GM18508 (cell line): Measurements from ENCODE around the gene ZBTB42.

Source experiments
- ATAC-seq: cut with Tn5 transposase; IDR thresholded peaks from one replicate; pipeline ENCODE4 v1.9.1; 2021; ENCODE audit warnings: moderate number of reproducible peaks; ENCODE audit not compliant: insufficient read depth, unreplicated experiment

The ZBTB42 gene

DNA sequence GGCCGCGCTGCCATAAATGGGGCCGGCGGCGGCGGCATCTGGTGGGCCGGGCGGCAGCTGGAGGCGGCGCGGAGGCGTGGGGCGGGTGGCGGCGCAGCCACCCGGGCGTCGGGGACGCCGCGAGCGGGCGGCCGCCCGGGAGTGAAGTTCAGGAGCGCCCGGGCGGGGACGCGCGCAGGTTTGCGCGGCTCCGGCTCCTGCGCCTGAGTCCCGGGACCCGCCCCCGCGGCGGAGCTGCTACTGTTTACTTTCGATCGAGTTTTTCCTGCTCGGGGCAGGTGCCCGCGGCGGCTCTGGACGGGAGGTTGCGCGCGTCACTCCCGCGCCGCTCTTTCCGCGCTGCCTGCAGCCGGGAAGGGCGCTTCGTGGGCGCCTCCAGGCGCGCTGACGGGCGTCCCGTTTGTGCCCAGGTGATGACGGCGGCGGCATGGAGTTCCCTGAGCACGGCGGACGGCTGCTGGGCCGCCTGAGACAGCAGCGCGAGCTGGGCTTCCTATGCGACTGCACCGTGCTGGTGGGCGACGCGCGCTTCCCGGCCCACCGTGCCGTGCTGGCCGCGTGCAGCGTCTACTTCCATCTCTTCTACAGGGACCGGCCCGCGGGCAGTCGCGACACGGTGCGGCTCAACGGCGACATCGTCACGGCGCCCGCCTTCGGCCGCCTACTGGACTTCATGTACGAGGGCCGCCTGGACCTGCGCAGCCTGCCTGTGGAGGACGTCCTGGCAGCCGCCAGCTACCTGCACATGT is at the start of gene ZBTB42:
Gene ZBTB42, plus strand, starts transcription at position 331 of the 749 bp plus-strand sequence. Its CDS starts 97 bp downstream, at position 428.
- ATAC-seq = no peak

DNA sequence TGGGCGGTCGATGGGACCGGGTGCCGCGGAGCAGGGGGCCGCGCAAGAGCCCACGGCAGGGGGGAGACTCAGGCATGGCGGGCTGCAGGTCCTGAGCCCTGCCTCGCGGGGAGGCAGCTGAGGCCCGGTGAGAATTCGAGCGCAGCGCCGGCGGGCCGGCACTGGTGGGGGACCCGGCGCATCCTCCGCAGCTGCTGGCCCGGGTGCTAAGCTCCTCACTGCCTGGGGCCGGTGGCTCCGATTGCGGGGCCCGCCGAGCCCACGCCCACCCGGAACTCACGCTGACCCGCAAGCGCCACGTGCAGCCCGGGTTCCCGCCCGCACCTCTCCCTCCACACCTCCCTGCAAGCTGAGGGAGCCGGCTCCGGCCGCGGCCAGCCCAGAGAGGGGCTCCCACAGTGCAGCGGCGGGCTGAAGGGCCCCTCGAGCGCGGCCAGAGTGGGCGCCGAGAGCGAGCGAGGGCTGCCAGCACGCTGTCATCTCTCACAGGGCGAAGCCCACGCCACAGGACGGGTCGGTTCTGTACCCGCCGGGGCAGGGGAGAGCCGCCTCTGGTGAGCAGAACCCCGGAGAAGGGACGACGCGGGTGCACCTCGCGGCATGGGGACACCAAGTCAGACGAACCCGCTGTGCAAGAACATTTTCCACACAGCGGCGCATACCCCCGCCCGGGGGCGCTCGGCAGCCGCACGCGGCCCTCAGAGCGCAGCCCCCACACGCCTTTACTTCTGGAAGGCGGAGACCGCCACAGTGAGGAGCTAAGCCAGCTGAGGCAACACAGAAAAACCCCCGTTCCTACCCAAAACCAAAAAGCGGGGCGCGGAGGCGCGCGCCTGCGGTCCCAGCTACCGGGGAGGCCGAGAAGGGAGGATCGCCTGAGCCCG is 49.1 kb upstream of the ZBTB42 start:
- no peak for ATAC-seq

DNA sequence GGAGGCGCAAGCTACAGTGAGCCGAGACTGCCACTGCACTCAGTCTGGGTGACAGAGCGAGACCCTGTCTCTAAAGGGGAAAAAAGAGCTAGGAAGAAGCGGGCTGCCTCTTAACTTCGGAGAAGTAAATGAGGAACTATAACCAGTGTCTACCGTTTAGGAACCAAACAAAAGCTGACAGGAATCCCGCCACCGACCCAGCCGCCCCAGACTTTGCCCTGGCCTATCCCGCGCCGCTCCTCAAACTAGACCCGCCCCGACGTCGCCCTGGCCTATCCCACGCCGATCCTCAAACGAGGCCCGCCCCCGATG is 48.5 kb upstream of the ZBTB42 start:
- peak; percentile 39 for ATAC-seq

DNA sequence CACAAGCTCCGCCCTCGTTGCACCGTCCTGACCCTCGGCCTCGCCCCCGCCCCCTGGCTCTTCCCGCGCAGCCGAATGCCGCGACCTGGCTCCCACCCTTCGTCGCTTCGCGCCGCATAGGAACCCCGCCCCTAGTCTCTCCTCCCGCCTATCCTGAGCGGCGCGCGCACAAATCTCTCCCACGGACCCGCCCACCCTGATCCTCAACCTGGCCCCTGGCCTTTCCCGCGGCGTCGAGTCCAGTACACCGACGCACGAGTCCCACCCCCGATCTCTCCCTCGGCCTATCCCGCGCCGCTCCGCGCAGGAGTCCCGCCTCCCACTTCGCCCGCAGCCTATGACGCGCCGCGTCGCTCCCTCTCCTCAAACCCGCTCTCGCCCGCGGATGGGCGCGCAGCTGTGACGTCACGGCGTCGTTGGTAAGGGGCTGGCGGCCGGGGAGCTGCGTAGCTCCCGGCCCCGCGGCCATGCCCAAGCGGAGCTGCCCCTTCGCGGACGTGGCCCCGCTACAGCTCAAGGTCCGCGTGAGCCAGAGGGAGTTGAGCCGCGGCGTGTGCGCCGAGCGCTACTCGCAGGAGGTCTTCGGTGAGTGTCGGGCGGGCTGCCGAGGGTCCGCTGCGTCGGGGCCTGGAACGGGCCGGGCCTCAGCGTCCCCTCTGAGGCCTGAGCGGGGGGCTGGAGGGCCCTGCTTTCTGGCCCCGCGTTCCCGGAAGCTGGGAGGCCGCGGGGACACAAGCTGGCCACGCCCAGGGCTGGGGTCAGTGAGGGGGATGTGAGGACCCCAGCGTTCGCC is 48.0 kb upstream of the ZBTB42 start, which contains the start of gene SIVA1:
Gene SIVA1, plus strand, starts transcription at position 413 of the 793 bp plus-strand sequence. Its CDS starts 55 bp downstream, at position 468.
- peak; percentile 71 for ATAC-seq

DNA sequence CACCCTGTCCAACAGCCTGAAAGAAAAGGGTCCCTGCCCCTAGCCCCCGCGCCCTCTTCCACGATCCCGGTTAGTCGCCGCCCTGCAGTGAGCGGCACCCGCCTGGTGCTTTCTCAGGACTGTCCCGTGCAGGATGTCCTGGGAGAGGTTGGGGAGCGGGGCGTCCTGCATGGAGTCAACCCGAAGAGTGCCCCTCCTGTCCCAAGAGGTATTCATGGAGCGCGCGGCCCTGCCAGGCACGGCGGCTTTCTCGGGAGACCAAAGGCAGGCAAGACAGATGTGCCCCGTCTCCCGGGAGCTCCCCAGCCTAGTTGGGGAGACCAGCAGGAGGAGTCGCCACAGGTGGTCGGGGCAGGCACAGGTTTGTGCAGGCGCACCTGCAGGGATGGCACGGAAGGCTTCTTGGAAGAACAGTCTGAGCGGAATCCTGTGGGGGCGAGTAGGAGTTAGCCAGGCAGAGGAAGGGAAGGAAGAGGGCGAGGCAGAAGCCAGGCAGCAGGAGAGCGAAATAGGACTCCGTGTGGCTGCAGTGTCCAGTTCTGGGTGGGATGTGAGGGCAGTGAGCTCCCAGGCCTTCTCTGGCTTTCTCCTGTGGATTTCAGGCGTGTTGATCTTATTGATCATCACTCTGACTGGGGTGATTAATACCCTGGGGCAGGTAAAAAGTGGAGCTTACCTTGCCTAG is 47.2 kb upstream of the ZBTB42 start:
- no peak for ATAC-seq

DNA sequence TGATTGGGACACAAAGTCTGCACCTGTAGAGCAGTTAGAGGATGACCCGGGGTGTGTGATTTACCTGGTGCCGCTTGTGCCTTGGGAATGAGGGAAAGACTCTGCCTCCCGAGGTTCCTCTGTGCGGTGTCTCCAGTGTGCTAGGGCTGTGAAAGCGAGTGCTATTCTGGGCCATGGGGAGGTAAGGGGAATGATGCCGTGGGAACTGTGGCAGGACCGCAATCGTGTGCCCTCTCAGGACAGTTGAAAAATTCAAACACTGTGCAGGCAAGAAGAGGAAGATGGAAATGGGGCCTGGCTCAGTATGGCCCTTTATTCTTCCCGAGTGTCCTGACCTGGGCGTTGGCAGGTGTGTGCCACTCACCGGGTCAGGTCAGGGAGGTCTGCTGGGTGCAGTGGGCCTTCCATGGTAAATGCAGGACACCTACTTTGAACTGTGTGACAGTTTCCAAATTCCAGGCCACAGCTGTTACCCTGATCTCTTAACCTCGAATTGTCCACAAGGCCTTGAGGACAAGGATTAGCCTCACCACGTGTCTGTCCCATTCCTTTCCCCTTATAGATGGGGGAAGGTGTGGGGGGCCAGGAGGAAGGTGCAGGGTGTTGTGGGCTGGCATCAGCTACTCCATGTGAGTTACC is 46.6 kb upstream of the ZBTB42 start:
- no peak for ATAC-seq

DNA sequence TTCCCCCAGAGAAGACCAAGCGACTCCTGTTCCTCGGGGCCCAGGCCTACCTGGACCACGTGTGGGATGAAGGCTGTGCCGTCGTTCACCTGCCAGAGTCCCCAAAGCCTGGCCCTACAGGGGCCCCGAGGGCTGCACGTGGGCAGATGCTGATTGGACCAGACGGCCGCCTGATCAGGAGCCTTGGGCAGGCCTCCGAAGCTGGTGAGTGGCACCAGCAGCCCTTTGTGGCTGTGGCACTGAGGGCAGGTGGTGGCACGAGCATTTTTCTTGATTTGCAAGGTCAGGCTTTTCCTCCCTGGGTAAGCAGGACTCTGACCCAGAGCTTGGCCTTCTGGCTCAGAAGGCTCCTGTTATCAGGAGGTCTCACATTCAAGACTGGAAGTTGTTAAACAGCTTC is 45.3 kb upstream of the ZBTB42 start:
- ATAC-seq = no peak

DNA sequence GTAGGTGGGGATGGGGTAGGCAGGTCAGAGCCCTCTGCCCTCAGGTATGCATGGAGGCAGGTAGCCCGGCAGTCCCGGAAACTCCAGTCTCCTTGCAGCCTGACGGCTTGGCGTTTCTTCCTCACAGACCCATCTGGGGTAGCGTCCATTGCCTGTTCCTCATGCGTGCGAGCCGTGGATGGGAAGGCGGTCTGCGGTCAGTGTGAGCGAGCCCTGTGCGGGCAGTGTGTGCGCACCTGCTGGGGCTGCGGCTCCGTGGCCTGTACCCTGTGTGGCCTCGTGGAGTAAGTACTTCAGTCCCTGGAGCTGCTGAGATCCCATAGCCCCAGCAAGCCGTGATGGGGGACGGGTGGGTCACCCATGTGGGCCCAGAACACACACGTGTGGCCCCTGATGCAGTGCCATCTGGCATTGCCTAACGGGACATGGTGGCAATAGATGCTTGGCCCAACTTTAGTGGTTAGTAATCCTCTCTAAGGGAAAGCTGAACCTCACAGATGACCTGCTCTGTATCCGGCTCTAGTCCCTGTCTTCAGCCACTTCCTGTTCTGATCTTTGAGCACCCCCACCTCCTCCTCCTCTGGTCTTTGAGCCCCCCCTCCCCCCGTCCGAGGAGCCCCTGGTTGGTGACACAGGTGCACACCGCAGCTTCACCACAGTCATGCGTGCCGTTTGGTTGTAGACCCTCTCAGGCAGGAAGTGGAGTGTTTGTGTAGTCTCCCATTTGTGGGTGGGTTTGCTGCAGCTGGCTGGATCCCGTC is 44.2 kb upstream of the ZBTB42 start:
- no peak for ATAC-seq

DNA sequence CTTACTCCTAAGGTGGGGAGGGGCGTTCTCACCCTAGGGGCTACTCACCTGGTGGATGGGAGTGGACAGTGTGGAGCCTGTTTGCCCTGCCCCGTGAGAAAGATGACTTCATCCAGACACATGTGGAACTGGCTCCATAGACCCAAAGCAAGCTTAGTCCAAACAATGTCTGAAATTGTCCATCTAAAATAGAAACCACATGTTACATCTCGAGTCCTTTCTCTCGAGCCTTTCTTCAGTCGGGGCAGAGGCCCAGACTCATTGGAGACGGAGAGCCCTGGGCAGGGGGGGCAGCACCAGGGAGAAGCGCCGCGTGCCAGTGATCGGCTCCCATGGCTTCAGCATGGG is 43.7 kb upstream of the ZBTB42 start:
- ATAC-seq = no peak

DNA sequence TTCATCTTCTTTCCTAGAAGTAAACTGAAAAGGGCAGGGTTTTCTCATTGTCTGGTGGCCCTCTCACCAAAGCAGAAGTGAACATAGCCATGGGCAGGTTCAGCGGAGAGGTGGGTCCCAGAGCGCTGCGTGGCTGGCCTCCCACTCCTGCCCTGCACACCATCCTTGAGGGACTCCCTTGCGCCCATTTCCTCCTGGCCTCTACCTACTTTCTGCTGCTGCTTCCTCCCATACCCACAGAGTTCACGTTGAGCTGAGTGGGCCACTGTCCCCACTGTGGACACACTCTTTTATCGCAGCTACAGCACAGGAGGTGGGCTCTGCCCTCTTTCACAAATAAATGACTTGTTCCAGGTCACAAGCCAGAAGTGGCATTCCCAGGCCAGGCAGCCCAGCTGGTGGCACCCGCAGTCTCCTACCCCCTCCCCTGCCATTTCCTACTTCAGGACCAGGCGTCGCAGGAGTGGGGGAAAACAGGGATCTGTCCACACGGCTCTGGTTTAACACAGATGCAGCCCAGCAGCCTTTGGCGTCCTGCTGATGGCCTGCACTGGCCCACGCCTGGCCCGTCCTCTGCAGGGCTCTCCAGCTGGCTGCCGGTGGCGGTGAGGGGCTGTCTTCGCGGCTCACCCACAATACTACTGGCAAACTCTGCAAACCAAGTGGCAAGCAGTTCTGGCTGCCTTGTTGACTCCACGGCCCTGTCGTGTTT is 43.1 kb upstream of the ZBTB42 start:
- no peak for ATAC-seq

DNA sequence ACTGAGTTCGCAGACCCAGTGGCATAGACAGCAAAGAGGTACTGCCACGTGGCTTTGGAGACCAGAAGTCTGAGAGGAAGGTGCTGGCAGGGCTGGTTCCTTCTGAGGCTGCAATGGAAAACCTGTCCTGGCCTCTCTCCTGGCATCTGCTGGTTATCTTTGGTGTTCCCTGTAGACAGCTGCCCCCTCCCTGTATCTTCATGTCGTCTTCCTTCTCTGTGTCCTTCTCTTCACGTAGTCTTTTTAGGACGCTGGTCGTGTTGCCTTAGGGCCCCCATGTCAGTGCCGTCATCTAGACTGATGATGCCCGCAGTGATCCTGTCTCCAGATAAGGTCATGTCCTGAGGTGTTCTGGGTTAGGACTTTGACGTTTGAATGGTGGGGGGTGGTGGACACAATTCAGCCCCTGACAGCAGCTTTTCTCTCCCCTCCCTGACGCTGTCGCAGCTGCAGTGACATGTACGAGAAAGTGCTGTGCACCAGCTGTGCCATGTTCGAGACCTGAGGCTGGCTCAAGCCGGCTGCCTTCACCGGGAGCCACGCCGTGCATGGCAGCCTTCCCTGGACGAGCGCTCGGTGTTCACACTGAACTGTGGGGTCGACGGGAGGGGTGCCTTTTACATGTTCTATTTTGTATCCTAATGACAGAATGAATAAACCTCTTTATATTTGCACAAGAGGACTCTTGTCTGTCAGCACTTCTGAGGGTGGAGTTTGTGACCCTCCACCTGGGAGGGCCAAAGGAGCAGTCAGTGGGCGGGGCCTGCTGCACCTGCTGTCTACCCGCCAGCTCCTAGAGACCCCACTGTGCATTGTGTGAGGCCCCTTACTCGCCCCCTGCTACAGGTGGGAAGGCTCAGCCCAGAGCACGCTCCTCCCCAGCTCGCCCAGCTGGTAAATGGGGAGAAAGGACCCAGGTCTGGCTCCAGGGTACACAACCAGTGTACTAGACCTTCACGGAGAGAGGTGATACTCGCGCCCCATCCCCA is 41.6 kb upstream of the ZBTB42 start:
- ATAC-seq = no peak

DNA sequence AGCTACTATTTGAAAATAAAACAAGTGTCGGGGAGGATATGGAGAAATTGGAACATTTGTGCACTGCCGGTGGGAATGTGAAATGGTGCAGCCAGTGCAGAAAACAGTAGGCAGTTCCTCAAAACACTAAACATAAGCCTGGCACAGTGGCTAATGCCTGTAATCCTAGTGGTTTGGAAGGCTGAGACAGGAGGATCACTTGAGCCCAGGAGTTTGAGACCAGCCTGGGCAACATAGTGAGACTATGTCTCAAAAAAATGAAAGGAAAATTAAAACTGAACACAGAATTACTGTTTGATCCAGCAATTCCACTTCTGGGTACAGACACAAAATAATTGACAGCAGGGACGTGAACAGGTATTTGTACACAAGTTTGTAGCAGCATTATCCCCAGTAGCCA is 35.4 kb upstream of the ZBTB42 start:
- no peak for ATAC-seq

DNA sequence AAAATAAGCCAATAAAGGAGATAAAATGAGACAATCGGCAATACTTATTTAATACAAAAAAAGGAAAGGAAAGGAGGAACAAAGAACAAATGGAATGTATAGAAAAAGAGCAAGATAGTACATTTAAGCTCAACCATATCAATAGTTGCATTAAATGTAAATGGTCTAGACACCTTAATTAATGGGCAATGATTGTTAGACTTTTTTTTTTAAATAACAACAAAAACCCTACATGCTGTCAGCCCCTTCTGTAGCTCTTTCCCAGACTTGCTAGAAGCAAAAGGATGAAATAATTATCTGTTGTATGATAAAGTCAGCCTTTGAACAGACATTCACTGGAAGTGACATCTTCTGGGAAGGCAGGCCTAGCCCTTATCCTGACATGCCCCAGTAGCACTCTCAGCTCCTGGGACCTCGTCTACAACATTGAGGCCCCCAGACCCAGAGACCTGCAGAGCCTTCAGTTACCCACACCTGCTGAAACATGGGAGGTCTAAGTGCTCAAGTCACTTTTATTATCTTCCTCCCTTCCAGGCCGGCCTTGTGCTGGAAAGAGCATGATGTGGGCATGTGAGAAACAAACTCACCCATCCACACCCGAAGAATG is 34.5 kb upstream of the ZBTB42 start:
- no peak for ATAC-seq

DNA sequence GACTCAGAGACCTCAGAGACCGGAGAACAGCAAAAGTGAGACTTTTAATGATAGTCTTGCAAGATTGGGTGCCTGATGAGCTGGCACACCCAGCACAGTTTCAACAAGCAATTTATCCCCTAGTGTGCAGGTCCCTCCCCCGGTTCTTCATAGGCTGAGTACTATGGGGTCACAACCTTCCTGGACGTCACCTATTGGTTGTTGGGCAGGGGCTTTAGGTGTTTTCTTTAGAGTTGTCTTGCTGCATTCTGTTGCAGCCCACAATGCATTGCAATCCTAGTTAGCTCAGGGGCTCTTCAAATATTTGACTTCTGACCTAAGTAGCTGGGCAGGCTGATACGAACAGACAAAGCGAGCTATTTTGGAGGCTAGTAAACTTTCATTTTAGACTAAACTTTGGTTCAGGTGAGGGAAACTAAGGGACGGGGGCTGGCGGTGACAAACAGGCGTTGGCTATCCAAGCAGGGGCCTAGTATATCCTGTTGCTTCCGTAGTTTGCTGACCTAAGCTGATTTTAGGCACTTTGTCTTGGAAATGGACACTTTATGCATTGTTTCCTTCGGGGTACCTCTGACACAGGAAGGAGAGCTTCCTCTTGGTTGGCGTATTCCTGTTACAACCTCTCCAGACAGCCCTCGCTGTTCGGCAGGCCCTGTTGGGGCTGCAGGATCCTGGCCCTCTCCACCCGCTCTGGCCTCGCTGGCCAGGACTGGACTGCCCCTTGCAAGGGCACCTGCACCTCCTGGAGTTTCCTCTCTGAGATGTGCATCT is 33.9 kb upstream of the ZBTB42 start:
- no peak for ATAC-seq

DNA sequence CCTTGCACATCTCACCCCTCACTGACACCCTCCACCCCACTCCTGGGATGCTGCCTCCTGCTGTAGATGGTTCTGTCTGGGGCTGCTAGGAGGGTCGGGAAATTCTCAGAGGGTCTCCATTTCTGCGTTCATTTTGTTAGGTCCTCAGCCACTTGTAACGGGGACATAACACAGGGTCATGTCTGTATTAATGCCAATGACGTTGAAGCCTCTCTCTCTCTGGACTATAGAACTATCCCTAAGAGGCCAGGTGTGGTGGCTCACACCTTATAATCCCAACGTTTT is 33.3 kb upstream of the ZBTB42 start:
- no peak for ATAC-seq
